Measurements from ENCODE around the gene ITPRIPL2.

GRCh38 chr16:19073863-19074262, 39.9 kb upstream of the ITPRIPL2 start:
- no peak for TF ChIP-seq EZH2phosphoT487 (IDR thresholded peaks at IDR 0.05; ENCODE audit: borderline replicate concordance)
- TF ChIP-seq, protein P1, sequence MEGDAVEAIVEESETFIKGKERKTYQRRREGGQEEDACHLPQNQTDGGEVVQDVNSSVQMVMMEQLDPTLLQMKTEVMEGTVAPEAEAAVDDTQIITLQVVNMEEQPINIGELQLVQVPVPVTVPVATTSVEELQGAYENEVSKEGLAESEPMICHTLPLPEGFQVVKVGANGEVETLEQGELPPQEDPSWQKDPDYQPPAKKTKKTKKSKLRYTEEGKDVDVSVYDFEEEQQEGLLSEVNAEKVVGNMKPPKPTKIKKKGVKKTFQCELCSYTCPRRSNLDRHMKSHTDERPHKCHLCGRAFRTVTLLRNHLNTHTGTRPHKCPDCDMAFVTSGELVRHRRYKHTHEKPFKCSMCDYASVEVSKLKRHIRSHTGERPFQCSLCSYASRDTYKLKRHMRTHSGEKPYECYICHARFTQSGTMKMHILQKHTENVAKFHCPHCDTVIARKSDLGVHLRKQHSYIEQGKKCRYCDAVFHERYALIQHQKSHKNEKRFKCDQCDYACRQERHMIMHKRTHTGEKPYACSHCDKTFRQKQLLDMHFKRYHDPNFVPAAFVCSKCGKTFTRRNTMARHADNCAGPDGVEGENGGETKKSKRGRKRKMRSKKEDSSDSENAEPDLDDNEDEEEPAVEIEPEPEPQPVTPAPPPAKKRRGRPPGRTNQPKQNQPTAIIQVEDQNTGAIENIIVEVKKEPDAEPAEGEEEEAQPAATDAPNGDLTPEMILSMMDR (conservative IDR thresholded peaks at IDR 0.05; ENCODE audit: low read length) = no peak

All from Loucy (cell line).